H1 (cell line): ENCODE results near the gene TBC1D2B. TPM values are rescaled to one million over a fixed set of nuclear protein-coding genes. Genes with fewer than 3 reads are reported as not detected.

Experiments
- RAD21 ChIP-seq, 2 experiments: IDR thresholded peaks in 1 of 2; conservative IDR thresholded peaks in 1 of 2; 2 replicates each; pipeline ENCODE4 v1.6.1; 2011; ENCODE audit warnings: low read depth in 2 of 2, low read length in 2 of 2, improper control_type of control experiment in 1 of 2, inconsistent platforms in 1 of 2, mild to moderate bottlenecking in 1 of 2, moderate library complexity in 1 of 2
- SIX5 ChIP-seq: IDR thresholded peaks from 2 replicates; pipeline ENCODE4 v1.6.1; 2011; ENCODE audit warnings: mild to moderate bottlenecking, low read depth, low read length
- TBP ChIP-seq: IDR thresholded peaks from 2 replicates; pipeline ENCODE4 v1.6.1; 2011; ENCODE audit warnings: low read depth, low read length, improper control_type of control experiment
- polyA plus RNA-seq, 7 experiments: library from polyadenylated mRNA; depleted of rRNA in 3 of 7; stranded (reverse) in 5 of 7; unstranded in 2 of 7; fragments of >200 nt in 5 of 7; fragments of 200-250 nt in 2 of 7; gene quantifications; 1 replicate in 5 of 7; 2 replicates in 1 of 7; 4 replicates in 1 of 7; pipeline versions ENCODE4 v1.2.1 to v1.2.3, GENCODE V29; 2011 to 2013; ENCODE audit warnings: missing spikeins in 2 of 7, mixed read lengths in 2 of 7
- total RNA-seq: library from RNA; stranded (reverse); fragmentation: NEBNext Ultra II Directional; extraction: Animal tissue kit (Norgen Biotek cat#: 25700); gene quantifications from 2 replicates; pipeline ENCODE4 v1.2.1, GENCODE V29; 2021

The TBC1D2B gene
- total and polyA plus RNA-seq, 2 of the 8 experiments (the other 6 are each of a cell fraction or from before 2014, with no cell fraction given): 11.9 to 19.5 TPM

GRCh38 chr15:78110916-78111475 is 33.5 kb upstream of the TBC1D2B start (continued):
- TF ChIP-seq RAD21 (IDR thresholded peaks at IDR 0.05 in 1 of 2, conservative IDR thresholded peaks at IDR 0.05 in 1 of 2; ENCODE audit: low read depth in 2 of 2, low read length in 2 of 2) (no peak), SIX5 (no peak), TBP (no peak)
